GM19455 (cell line): ENCODE measurements around the gene CNNM3.
A peak's percentile ranks its signal among the peaks of the same experiment; 100 is the strongest.
"Not testable (repeated sequence)": the region's sequence is repeated elsewhere in the genome, so short reads cannot be mapped to it uniquely, and the experiment has no call there.

Source experiments
- ATAC-seq: cut with Tn5 transposase; IDR thresholded peaks from one replicate; pipeline ENCODE4 v1.9.1; 2021; ENCODE audit not compliant: unreplicated experiment

Gene CNNM3

DNA sequence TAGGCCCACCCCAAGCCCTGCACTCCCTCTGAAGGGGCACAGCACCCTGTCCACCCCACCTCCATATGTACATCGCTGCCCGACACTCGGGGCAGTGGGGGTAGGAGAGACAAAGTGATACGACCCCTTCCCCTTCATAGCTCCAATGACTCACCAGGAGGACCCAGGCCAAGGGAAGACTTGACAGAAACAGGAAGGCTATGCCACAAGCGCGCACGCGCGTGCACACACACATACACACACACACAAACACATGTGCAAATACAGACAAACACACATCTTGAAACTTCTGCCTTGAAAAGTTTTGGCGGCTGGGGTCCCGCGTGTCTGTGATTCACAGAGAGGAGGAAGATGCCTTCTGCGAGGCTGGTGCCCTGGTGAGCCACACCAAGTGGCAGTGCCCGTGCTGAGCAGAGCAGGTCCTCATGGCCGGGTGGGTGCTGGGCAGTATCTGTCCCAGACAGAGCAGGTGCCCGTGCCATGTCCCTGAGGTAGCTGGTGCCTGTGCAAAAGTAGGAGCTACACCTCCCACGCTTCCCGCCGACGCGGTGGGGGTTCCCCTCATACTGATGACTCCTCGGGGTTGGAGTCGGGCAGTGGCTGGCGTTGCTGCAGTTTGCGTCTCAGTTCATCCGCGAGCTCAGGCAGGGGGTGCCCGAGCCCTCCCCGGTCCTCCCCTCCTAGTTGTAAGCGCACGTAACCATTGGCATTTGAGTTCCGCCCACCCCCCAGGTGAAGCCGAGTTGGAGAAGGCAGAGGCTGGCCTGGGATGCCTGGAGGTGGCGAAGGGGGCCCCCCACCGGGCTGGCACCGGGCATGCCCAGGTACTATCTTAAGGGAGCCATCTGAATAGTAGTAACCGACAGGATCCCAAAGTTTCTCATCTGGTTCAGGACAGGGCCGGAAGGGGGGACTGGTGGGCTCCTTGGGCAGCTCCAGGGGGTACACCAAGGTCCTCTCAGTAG lies 44.3 kb downstream of the CNNM3 start:
- ATAC-seq: no peak

DNA sequence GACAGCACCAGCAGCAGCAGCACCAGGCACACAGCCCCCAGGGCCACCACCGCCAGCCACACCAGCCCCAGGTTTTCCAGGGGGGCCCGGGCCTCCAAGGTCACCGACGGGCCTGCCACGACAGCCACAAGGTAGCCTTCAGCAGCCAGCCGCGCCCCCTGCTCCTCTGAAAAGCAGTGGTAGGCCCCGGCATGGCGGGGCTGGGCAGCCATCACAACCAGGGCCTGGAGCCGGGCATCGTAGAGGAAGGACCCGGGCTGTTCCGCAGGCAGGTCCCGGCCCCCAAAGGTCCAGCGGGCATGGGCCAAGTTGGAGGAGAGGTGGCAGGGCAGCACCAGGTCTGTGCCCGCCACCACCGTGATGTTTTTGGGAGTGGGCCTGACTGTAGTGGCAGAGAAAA lies 45.0 kb downstream of the CNNM3 start:
- ATAC-seq: no peak

DNA sequence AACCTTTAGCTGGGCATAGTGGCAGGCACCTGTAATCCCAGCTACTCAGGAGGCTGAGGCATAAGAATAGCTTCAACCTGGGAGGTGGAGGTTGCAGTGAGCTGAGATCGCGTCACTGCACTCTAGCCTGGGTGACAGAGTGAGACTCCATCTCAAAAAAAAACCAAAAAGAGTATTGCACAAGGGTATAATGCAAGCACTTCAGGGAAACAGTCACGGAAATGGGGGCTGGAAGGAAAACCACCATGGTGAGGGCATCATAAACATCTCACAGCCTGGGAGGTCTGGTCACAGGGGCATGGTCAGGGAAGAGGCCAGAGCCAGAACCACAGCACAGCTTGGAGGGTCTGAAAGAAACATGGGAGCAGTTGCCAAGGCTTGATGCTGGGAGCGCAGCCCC lies 47.0 kb downstream of the CNNM3 start:
- not testable (repeated sequence) for ATAC-seq

DNA sequence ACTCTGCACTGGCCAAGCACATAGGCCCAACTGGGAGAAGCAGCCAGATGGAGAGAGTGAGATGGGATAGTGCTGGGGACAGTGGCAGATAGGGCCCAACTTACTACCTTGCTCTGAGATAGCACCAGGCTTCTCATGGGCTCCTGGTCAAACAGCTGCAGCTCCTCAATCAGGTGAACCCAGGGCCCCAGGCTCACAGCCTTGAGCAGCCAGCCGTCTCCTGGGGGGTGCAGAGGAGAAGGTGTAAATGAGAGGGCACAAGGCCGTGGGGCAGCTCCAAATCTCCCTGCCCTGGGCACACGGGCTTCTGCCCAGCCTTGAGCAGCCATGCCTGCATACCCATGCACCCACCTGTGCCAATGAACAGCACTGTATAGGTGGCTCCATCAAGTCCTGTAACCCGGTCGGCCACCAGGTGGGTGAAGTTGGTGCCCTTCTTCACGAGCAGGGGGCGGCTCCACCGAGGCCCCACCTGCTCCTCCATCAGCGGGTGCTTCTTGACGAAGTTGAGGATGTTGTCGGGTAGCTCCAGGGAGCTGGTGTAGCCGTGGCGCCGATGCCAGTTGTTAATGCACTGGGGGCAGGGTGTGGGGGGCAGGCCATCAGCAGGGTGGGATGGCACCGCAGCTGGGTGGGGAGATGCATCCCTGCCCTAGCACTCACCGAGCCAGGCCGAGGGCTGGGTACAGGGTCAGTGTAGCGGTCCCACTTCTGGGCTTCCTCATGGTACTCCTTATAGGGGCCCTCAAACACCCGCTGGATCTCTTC lies 47.7 kb downstream of the CNNM3 start:
- ATAC-seq: no peak

DNA sequence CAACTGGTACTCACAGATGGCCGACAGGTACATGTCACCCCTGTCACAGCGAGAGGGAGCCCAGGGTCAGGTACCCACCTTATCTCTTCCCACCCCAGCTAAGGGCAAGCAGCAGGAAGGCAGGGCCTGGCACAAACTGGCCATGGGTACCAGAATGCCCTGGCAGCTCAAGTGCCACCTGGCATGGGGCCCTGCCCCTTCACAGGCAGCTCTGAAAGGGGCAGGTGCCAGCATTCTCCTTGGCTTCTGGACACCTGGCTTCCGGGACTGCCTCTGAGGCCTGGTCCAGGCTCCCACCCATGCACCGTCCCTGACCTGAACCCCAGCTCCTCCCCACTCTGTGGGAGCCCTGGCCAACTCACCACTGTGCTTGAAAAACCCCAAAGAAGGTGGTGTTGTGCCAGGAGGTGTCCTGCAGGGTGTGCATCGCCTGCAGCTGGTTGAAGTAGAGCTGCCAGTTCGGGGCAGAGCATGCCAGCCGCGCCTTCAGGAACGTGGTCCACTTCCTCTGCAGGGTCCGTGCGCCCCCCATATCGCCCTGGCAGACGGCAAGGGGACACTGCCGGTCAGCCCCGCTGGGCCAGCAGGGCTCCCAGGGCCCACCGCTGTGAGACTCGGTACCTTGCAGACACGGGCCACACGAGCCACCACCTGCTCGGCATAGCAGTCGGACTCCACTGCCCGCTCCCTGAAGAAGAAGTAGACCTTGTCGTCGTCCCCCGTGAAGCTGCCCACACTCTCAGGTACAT lies 48.4 kb downstream of the CNNM3 start:
- no peak for ATAC-seq

DNA sequence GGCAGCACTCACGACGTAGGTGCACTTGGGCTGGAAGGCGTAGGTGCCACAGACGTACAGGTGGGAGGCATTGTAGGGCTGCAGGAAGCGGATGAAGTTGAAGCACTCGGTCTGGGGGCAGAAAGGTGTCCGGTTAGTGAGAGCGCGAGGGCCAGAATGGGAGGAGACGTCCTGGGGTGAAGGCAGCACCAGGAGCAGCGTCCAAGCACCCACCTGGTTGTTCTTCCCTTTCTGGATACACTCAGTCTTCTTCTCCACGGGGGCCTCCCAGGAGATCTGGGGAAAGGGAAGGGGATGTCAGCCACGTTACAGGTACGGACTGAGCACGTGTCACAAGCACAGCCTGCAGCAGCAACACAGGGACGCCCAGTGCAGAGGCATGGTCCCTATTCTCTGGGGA lies 49.6 kb downstream of the CNNM3 start:
- no peak for ATAC-seq

DNA sequence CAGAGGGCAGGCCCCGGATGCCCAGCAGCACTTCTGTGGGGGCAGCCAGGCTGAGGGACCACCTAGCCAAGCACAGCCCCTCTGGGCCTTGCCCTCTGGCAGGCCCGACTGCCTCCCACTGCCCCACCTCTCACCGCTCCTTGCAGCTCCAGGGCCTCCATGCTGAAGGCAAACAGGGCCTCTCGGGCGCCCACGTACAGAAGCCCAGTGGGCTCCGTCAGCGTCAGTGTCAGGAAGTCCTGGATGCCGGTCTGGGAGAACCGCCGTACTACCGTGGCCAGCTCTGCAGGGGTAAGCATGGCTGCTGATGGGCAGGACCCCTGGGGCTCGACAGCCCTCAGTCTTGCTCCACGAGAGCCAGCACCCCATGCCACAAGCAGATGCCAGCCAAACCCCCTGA lies 50.1 kb downstream of the CNNM3 start:
- no peak for ATAC-seq

DNA sequence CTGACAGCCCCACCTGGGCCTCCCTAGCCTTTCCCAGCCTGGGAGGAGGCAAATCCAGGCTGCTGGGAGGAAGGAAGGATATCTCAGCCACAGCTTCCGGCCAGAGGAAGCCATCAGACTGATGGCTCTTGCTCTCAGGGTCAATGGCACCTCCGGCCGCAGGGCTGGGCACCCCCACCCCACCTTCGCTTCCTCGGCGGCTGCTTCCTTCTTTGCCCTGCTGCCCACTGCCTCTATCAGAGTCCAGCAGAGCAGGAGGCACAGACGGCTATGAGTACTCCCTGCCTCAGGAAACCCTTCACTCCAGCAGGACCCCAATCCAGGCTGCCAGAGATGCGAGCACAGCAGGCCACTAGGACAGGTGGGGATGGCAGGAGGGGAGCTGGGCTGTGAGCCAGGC lies 50.5 kb downstream of the CNNM3 start:
- ATAC-seq: no peak

DNA sequence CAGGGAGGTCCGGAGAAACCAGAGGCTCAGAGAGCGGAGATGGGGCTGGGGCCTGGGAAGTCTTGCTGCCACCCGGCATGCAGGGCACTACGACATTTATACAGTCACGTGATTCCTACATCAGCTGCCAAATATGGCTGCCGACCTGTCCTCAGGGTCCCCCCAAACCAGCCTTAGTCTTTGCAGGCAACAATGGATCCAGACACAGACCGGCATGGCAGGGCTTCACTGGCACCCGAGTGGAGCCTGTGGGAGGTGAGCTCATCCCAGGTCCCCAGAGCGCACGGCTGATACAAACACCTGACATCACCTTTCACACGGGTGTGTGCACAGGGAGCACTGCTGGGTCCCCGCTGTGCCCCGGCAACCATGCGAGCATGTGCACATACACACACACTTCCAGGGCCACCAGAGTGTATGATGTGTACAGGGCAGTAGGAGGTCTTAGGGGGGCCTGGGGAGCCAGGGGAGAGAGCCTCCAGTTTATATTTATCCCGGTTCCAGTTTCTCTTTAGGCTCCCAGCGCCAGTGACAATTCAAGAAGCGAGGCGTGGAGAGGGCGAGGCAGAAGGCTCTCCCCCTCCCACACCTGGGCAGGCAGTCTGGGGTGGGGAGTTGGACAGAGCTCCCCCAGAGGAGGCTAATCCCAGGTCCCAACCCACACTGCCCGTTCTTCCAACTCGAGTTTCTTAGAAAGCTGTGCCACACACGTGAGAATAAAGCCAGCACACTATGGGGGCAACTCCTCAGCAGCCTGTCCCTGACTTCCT lies 51.1 kb downstream of the CNNM3 start:
- no peak for ATAC-seq

DNA sequence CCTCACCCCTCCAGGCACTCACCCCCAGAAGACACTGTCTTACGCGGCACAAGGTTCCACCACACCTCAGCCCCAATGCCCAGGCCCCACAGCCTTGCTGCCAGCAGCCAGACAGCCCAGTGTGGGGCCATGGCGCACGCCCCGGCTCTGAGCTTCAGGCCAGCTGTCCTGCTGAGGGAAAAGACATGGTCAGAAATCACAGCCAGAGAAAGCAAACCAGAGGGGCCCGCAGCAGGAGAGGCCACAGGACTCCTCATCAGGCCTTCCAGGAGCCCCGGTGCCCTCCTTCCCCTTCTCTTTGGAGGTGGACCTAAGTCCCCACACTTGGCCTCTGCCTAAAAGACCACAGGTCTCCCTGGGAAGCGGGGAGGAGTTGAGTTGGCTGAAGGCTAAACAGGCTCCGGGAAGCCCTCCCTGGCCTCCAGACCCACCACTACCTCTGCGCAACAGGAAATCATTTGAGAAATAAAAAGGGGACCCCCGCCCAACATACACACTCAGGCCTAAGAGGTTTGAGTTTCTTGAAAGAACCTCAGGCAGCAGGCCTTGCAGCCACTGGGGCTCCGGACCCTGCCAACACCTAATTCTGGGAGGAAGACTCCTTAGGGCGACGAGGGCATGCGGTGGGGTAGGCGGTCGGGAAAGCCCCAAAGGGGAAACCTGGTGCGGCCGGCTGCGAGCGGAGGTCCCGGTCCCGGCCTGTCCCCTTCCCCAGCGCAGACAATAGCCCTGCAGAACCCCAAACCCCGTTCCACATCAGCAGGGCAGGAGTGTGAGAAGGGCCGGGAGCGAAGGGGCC lies 51.9 kb downstream of the CNNM3 start:
- no peak for ATAC-seq

DNA sequence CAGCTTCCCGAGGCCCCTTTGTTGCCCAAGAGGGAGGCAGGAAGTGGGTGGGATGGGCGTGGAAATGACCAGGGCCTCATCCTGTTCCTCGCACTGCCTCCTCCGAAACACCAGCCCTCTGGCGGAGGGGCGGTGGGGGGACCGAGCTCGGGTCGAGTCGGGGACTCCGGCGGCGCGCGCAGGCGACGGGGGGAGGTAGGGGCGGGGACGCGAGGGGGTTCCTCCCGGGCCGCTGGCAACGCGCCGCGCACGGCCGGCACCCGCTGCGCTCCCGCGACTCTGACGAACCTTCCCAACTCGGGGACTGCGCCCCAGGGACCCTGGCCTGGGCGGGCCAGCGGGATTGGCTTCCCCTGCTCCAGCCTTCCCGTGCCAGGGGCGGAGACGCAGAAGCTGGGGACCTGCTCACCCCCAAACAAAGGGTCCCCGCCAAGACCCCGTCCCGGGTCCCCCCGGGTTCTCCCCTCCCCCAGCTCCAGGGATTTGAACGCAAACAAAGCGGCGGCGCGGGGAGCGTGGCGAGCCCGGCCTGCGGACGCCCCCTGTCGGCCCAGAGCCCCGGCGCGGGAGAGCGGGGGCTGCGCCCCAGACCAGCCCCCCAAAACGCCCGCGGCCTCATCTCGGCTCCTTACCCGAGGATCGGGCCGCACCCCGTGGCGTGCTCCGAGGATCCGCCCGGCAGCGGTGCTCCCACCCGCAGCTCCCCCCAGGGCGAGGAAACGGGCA lies 52.6 kb downstream of the CNNM3 start:
- ATAC-seq: peak; percentile 47

DNA sequence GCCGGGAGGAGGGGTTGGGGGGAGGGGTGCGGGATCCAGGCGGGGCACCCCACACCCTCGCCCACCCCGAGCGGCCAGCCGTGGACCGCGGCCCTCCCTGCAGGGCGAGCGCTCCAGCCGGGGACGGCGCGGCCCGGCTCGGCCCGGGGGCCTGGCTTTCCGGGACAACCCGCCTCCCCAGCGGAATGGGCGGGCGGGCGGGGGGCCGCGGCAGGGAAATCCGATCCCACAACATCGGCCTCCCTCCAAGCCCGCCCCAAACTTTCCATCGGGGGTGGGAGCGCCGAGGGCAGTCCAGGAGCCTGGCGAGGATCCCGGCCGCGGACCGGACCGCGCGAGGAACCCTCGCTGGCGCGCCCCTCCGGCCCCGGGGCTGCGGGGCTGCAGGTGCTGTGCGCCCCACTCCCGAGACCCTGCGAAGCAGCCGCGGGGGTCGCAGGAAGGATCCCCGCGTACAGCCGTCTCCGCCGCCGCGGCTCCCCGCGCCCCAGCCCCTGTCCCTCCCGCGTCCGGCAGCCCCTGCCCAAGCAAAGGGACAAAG lies 53.3 kb downstream of the CNNM3 start:
- peak; percentile 11 for ATAC-seq

DNA sequence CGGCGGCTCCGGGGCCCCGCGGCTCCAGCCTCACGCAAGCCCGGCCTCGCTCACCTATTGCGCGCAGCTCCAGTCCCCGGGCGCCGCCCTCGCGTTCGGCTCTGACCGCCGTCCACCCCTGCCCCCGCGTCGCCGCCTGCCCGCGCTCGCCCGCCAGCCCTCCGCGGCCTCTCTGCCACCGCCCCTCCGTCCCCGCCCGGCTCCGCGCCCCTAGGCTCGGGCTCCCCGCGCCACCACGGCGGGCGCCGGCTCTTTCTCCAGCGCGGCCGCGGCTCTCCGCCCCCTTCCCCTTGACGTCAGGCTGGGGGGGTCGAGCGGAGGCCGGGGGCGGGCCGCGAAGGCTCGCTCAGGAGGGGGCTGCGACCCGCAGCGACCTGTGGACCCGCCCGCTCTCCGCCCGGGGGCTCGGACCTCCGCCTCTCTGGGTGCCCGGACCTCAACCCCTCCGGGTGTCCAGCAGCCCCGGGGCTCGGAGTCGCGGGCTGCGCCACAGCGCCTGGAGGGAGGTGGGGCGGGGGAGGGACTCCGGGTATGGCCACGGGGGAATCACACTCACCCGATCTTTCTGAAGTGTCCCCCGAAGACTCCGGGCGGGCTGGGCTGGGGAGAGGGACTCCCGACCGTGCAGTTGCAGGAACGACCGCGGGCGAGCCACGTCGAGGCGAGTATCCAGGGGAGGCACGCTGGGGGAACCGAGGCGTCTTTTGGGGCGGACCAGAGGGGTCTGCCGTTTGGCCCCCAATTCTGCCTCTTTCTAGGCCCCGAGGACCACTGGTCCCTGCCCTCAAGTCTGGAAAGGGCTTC lies 54.0 kb downstream of the CNNM3 start, which contains the start of gene SEMA4C:
Gene SEMA4C, minus strand, starts transcription at position 259 of the 804 bp plus-strand sequence. CDS start 2,194 bp downstream, outside the sequence.
- no peak for ATAC-seq

DNA sequence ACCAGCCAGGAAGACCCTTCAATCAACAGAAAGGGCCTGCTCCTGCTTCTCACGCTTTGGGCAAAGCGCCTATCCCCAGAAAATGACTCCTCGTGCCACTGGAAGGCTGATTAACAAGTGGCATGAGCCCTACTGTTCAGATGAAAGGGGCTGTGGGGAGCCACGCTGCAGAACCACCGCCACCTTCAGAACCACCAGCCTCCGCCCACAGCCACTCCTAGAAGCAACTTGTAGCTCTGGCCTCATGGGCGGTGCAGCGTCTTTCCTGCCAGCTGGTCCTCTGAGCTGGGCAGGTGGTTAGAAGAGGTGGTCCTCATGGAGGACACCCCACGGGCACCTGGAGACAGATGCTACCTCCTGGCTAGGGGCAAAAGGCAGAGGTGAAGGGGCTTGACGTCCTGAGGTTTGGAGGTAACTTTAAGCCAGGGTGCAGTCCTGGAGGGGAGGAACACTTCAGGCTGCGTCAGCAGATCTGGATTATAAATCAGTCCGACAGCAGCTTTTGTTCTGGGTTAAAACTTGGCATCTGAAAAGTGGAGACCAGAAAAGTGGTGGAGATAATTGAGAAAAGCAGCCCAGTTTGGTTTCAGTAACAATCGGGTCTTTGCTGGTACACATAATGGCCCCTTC lies 54.7 kb downstream of the CNNM3 start:
- no peak for ATAC-seq

DNA sequence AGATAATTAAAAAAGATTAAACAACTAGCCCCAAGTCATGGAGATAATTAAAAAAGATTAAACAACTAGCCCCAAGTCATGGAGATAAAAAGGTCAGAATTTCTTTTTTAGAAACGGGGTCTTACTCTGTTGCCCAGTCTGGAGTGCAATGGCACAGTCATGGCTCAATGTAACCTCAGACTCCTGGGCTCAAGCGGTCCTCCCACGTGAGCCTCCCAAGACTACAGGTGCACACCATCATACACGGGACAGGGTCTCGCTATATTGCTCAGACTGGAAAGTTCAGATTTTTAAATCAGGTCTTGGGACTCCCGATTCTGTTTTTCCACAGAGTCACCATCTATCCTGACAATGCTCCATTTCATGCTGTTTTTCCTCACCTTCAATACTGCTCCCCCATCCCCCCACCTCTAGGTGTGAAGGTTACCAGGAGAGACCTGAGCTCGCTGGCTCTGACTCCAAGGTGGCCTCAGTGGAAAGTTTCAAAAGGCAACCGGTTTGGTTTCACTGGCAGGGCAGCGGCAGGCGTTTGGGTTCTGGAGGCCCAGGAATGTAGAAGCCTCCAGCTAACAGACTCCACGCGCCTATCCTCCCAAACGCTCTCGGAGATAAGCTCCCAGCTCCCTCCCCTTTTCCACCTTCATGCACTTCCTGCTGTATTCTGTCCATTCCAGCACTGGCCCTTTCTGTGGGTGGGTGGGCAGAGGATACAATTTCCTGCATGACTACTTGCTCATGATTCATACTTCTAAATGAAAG lies 56.7 kb downstream of the CNNM3 start:
- no peak for ATAC-seq

DNA sequence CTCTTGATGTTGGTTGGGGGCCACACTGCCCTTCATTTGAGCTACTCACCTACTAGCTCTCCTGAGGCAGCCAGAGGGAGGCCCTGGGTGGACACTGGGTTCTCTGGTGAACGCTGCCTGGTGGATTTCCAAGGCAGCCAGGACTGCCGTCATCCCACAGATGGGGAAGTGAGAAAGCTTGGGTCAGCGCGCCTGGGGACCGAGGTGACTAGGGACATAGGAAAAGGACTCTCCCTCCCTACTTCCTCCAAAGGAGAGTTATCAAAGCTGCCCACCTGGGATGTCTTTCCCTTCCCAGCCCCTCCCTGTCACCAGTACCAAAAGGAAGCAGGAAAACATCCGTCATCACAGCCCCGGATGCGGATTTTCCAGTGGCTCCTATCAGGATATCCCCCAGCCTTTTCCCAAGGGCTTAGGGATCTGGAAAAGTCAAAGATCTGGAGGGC lies 57.6 kb downstream of the CNNM3 start:
- no peak for ATAC-seq
